Neural cell (in vitro differentiated cells): ENCODE data around the gene TECRL. TPM values are rescaled to one million over a fixed set of nuclear protein-coding genes. Genes with fewer than 3 reads are reported as not detected.

Experiments used
- H2AFZ ChIP-seq: fragments of 200-600, 300-800 bp; sonication (generic), shearing (Covaris generic); 2 replicates; pipeline ENCODE4 v1.6.0; 2014; ENCODE audit warnings: low read depth, mild to moderate bottlenecking, antibody characterized with exemption, low read length, moderate library complexity
- H3F3A ChIP-seq: fragments of 200-600 bp; shearing (Covaris generic); 2 replicates; pipeline ENCODE4 v1.6.1; 2016; ENCODE audit warnings: mild to moderate bottlenecking, moderate library complexity, mixed read lengths, antibody characterized with exemption, low read length; ENCODE audit not compliant: insufficient read depth, poor library complexity, severe bottlenecking
- H3K27ac ChIP-seq: fragments of 200-600, 300-800 bp; sonication (generic), shearing (Covaris generic); 2 replicates; pipeline ENCODE4 v1.5.1; 2014; ENCODE audit warnings: mild to moderate bottlenecking, low read length, moderate library complexity
- H3K27me3 ChIP-seq: fragments of 300-800, 200-600 bp; sonication (generic), shearing (Covaris generic); 2 replicates; pipeline ENCODE4 v1.6.0; 2014; ENCODE audit warnings: mild to moderate bottlenecking, low read depth, low read length, moderate library complexity; ENCODE audit not compliant: insufficient read depth
- H3K36me3 ChIP-seq: fragments of 300-800, 200-600 bp; sonication (generic), shearing (Covaris generic); 2 replicates; pipeline ENCODE4 v1.5.1; 2014; ENCODE audit warnings: mild to moderate bottlenecking, antibody characterized with exemption, low read length, moderate library complexity; ENCODE audit not compliant: insufficient read depth
- H3K4me2 ChIP-seq: fragments of 300-800, 200-600 bp; sonication (generic), shearing (Covaris generic); 2 replicates; pipeline ENCODE4 v1.6.0; 2014; ENCODE audit warnings: mild to moderate bottlenecking, low read length
- H3K4me3 ChIP-seq: fragments of 300-800, 200-600 bp; sonication (generic), shearing (Covaris generic); 2 replicates; pipeline ENCODE4 v1.5.1; 2014; ENCODE audit warnings: mild to moderate bottlenecking, low read length, moderate library complexity
- H3K79me2 ChIP-seq: fragments of 200-600 bp; shearing (Covaris generic); replicated peaks from 2 replicates; pipeline ENCODE4 v1.6.0; 2014; ENCODE audit warnings: mild to moderate bottlenecking, low read length, moderate library complexity; ENCODE audit not compliant: insufficient read depth
- H3K9ac ChIP-seq: fragments of 300-800, 200-600 bp; sonication (generic), shearing (Covaris generic); 2 replicates; pipeline ENCODE4 v1.6.1; 2016; ENCODE audit warnings: mild to moderate bottlenecking, low read length, mixed read lengths
- H3K9me2 ChIP-seq: fragments of 200-600 bp; shearing (Covaris generic); 2 replicates; pipeline ENCODE4 v1.6.1; 2016; ENCODE audit warnings: mild to moderate bottlenecking, low read length, mixed read lengths; ENCODE audit not compliant: insufficient read depth
- H3K9me3 ChIP-seq: fragments of 200-600, 300-800 bp; sonication (generic), shearing (Covaris generic); 2 replicates; pipeline ENCODE4 v1.6.1; 2016; ENCODE audit warnings: mild to moderate bottlenecking, mixed run types, low read length, moderate library complexity, mixed read lengths
- H4K20me1 ChIP-seq: fragments of 200-600 bp; shearing (Covaris generic); 2 replicates; pipeline ENCODE4 v1.6.1; 2016; ENCODE audit warnings: mild to moderate bottlenecking, mixed run types; ENCODE audit not compliant: insufficient read depth
- CTCF ChIP-seq: fragments of 450-650 bp; IDR thresholded peaks from 2 replicates; pipeline ENCODE4 v1.5.1; 2014; ENCODE audit warnings: antibody characterized with exemption, mild to moderate bottlenecking, moderate library complexity; ENCODE audit not compliant: poor library complexity, severe bottlenecking
- EP300 ChIP-seq: fragments of 450-650 bp; conservative IDR thresholded peaks from 2 replicates; pipeline ENCODE4 v1.6.1; 2014; ENCODE audit warnings: antibody characterized with exemption, mild to moderate bottlenecking, moderate library complexity; ENCODE audit not compliant: poor library complexity, severe bottlenecking
- EZH2 ChIP-seq: fragments of 200-600, 300-800 bp; shearing (Covaris generic), sonication (generic); IDR thresholded peaks from 2 replicates; pipeline ENCODE4 v1.6.1; 2014; ENCODE audit warnings: antibody characterized with exemption, low read length, borderline replicate concordance, mild to moderate bottlenecking; ENCODE audit not compliant: insufficient read depth, poor library complexity, severe bottlenecking
- MXI1 ChIP-seq: fragments of 450-650 bp; conservative IDR thresholded peaks from 2 replicates; pipeline ENCODE4 v1.6.1; 2014; ENCODE audit warnings: antibody characterized with exemption, mild to moderate bottlenecking; ENCODE audit not compliant: poor library complexity, severe bottlenecking
- POLR2AphosphoS5 ChIP-seq: IDR thresholded peaks from 2 replicates; pipeline ENCODE4 v1.6.1; 2012
- RAD21 ChIP-seq: fragments of 450-650 bp; conservative IDR thresholded peaks from 2 replicates; pipeline ENCODE4 v1.6.1; 2014; ENCODE audit warnings: antibody characterized with exemption, mild to moderate bottlenecking, moderate library complexity
- SMC3 ChIP-seq: fragments of 450-650 bp; conservative IDR thresholded peaks from 2 replicates; pipeline ENCODE4 v1.6.1; 2014; ENCODE audit warnings: antibody characterized with exemption, mild to moderate bottlenecking, moderate library complexity; ENCODE audit not compliant: poor library complexity
- TAF1 ChIP-seq: IDR thresholded peaks from 2 replicates; pipeline ENCODE4 v1.6.1; 2012; ENCODE audit warnings: low read depth
- polyA plus RNA-seq: library from polyadenylated mRNA; depleted of rRNA; stranded (reverse); fragments of >200 nt; gene quantifications from 2 replicates; pipeline ENCODE4 v1.2.3, GENCODE V29; 2014
- TF ChIP-seq, protein P1 (sequence below): IDR thresholded peaks from 2 replicates; pipeline ENCODE4 v1.6.1; 2012; ENCODE audit warnings: borderline replicate concordance

TECRL gene
- polyA plus RNA-seq, 1 donor from 2014 or later: not detected

DNA sequence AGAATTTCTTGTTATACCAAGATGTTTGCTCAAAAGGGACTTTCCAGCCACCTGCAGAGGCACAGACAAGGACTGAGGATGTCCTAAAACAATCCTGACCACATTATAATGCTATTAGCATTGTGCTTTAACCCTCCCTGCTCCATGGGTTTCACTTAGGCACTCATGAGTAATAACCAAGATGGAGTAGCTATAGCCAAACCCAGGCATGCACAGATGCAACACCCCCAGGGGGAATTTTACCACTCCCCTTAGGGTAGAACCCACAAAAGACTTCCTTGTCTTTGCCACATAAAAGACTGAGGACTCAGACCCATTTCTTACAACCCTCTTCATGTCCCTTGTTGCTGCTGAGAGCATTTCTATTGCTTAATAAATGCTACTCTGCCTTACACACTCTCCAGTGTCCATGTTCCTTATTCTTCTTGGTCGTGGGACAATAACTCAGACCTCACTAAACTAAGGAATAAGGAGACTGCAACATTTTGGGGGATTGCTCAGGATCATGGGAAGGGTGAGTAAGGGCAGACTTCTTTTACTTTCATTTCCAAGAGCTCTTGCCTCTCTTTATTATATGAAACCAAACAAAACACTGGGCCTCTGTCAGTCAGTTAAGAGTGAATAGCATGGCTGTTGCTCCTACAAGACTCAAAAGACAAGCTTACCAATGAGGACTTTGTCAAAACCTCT, 103.5 kb downstream of the TECRL start:
- H3K36me3 ChIP-seq: no peaks in the 10 kb centered on the region
- no peak overlapping the region for H3K27ac ChIP-seq
- TF ChIP-seq EP300 (no peak), SMC3 (no peak), RAD21 (no peak), MXI1 (no peak), EZH2 (no peak), POLR2AphosphoS5 (no peak), TAF1 (no peak), CTCF (no peak)
- TF ChIP-seq, protein P1, sequence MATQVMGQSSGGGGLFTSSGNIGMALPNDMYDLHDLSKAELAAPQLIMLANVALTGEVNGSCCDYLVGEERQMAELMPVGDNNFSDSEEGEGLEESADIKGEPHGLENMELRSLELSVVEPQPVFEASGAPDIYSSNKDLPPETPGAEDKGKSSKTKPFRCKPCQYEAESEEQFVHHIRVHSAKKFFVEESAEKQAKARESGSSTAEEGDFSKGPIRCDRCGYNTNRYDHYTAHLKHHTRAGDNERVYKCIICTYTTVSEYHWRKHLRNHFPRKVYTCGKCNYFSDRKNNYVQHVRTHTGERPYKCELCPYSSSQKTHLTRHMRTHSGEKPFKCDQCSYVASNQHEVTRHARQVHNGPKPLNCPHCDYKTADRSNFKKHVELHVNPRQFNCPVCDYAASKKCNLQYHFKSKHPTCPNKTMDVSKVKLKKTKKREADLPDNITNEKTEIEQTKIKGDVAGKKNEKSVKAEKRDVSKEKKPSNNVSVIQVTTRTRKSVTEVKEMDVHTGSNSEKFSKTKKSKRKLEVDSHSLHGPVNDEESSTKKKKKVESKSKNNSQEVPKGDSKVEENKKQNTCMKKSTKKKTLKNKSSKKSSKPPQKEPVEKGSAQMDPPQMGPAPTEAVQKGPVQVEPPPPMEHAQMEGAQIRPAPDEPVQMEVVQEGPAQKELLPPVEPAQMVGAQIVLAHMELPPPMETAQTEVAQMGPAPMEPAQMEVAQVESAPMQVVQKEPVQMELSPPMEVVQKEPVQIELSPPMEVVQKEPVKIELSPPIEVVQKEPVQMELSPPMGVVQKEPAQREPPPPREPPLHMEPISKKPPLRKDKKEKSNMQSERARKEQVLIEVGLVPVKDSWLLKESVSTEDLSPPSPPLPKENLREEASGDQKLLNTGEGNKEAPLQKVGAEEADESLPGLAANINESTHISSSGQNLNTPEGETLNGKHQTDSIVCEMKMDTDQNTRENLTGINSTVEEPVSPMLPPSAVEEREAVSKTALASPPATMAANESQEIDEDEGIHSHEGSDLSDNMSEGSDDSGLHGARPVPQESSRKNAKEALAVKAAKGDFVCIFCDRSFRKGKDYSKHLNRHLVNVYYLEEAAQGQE: no peak
- no peak overlapping the region for H3K4me3 ChIP-seq
- H4K20me1 ChIP-seq: no peaks in the 10 kb centered on the region
- H3K9ac ChIP-seq: no peak overlapping the region
- H2AFZ ChIP-seq: no peak overlapping the region
- no peaks in the 10 kb centered on the region for H3K27me3 ChIP-seq
- no peaks in the 10 kb centered on the region for H3F3A ChIP-seq
- no peaks in the 10 kb centered on the region for H3K9me2 ChIP-seq
- no peak overlapping the region for H3K4me2 ChIP-seq
- H3K79me2 ChIP-seq: no peaks in the 10 kb centered on the region
- no peaks in the 10 kb centered on the region for H3K9me3 ChIP-seq

DNA sequence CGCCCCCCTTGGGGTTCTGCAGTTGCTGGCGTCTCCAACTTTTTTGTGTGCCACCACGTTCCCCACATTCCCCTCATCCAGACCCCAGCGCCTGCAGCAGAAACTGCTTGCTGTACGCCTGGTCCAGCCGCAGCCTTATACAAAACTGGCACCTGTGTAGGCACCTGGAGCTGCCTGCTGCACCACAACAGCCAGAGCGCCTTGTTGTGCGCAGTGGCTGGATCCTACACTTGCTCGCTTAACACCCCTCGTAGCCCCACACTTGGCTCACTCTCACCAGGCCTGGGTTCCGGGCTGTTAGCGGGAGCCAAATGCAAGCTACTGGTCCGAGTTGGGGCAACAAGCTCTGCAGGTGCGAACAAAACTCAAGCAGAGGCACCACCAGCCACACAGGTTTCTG, 136.8 kb downstream of the TECRL start:
- H3K9me2 ChIP-seq: no peaks in the 10 kb centered on the region
- H3K9me3 ChIP-seq: no peaks in the 10 kb centered on the region
- H3K9ac ChIP-seq: no peak overlapping the region
- H3K4me2 ChIP-seq: no peak overlapping the region
- no peak overlapping the region for H2AFZ ChIP-seq
- H3K79me2 ChIP-seq: no peaks in the 10 kb centered on the region
- no peaks in the 10 kb centered on the region for H3K36me3 ChIP-seq
- H4K20me1 ChIP-seq: no peaks in the 10 kb centered on the region
- no peaks in the 10 kb centered on the region for H3F3A ChIP-seq
- no peak overlapping the region for H3K4me3 ChIP-seq
- H3K27ac ChIP-seq: no peak overlapping the region
- TF ChIP-seq MXI1 (no peak), RAD21 (no peak), EP300 (no peak), TAF1 (no peak), POLR2AphosphoS5 (no peak), CTCF (no peak), SMC3 (no peak), EZH2 (no peak)
- TF ChIP-seq, protein P1: no peak
- no peaks in the 10 kb centered on the region for H3K27me3 ChIP-seq
